Measurements from ENCODE around the gene RERE.

RERE gene

GRCh38 chr1:8364528-8365442 lies 452.7 kb downstream of the RERE start:
- 97% methylated on average over 23 to 27 of the region's 29 CpGs for WGBS, 2 experiments (ENCODE audit: insufficient coverage in 2 of 2)
- H3K36me3 ChIP-seq (ENCODE audit: control insufficient read depth, insufficient read depth, low read length), result peaks cover 83% of the 10 kb centered on the region

GRCh38 chr1:8363767-8364301 lies 453.6 kb downstream of the RERE start:
- Histone ChIP-seq H3K4me1 (ENCODE audit: control insufficient read depth, insufficient read depth, low read length, poor library complexity, severe bottlenecking) (peaks cover 16% of the 10 kb centered on the region), H3K36me3 (ENCODE audit: control insufficient read depth, insufficient read depth, low read length) (peaks cover 89% of the 10 kb centered on the region), H3K4me3 (ENCODE audit: extremely low read depth, insufficient read depth, low read length, poor library complexity, severe bottlenecking) (no peak overlapping the region), H3K27ac (ENCODE audit: low read depth, low read length, severe bottlenecking) (peak overlapping the region; percentile 23), H3K9me3 (ENCODE audit: control insufficient read depth, low read length) (no peaks in the 10 kb centered on the region)
- 95 to 98% methylated on average over 15 to 17 of the region's 18 CpGs for WGBS, 2 experiments (ENCODE audit: insufficient coverage in 2 of 2)

More at GRCh38 chr1:8364528-8365442, 452.7 kb downstream of the RERE start:
- Histone ChIP-seq H3K27ac (ENCODE audit: low read depth, low read length, severe bottlenecking) (no peak overlapping the region), H3K9me3 (ENCODE audit: control insufficient read depth, low read length) (no peaks in the 10 kb centered on the region), H3K4me1 (ENCODE audit: control insufficient read depth, insufficient read depth, low read length, poor library complexity, severe bottlenecking) (peaks cover 23% of the 10 kb centered on the region), H3K4me3 (ENCODE audit: extremely low read depth, insufficient read depth, low read length, poor library complexity, severe bottlenecking) (no peak overlapping the region)

- WGBS, 2 experiments (ENCODE audit: insufficient coverage in 2 of 2), result 93 to 96% methylated on average over 4 to 5 of the region's 8 CpGs
- H3K4me3 ChIP-seq (ENCODE audit: extremely low read depth, insufficient read depth, low read length, poor library complexity, severe bottlenecking), result no peak overlapping the region
- peak overlapping the region; percentile 16 for H3K27ac ChIP-seq (ENCODE audit: low read depth, low read length, severe bottlenecking)
- H3K36me3 ChIP-seq (ENCODE audit: control insufficient read depth, insufficient read depth, low read length), result peaks cover 89% of the 10 kb centered on the region
- H3K9me3 ChIP-seq (ENCODE audit: control insufficient read depth, low read length), result no peaks in the 10 kb centered on the region
- peaks cover 15% of the 10 kb centered on the region for H3K4me1 ChIP-seq (ENCODE audit: control insufficient read depth, insufficient read depth, low read length, poor library complexity, severe bottlenecking)
These were observed 454.2 kb downstream of the RERE start for GRCh38 chr1:8363186-8363766.

GRCh38 chr1:8362701-8363101 lies 454.7 kb downstream of the RERE start:
- 97 to 100% methylated on average over 12 of the region's 13 CpGs for WGBS, 2 experiments (ENCODE audit: insufficient coverage in 2 of 2)
- Histone ChIP-seq H3K27ac (ENCODE audit: low read depth, low read length, severe bottlenecking) (no peak overlapping the region), H3K4me1 (ENCODE audit: control insufficient read depth, insufficient read depth, low read length, poor library complexity, severe bottlenecking) (peaks cover 9% of the 10 kb centered on the region), H3K9me3 (ENCODE audit: control insufficient read depth, low read length) (no peaks in the 10 kb centered on the region), H3K36me3 (ENCODE audit: control insufficient read depth, insufficient read depth, low read length) (peaks cover 91% of the 10 kb centered on the region), H3K4me3 (ENCODE audit: extremely low read depth, insufficient read depth, low read length, poor library complexity, severe bottlenecking) (no peak overlapping the region)

GRCh38 chr1:8361198-8361849 lies 456.1 kb downstream of the RERE start:
- no peak overlapping the region for H3K27ac ChIP-seq (ENCODE audit: low read depth, low read length, severe bottlenecking)
- no peaks in the 10 kb centered on the region for H3K9me3 ChIP-seq (ENCODE audit: control insufficient read depth, low read length)
- H3K4me3 ChIP-seq (ENCODE audit: extremely low read depth, insufficient read depth, low read length, poor library complexity, severe bottlenecking), result no peak overlapping the region
- 95 to 97% methylated on average over 17 to 20 of the region's 21 CpGs for WGBS, 2 experiments (ENCODE audit: insufficient coverage in 2 of 2)
- H3K4me1 ChIP-seq (ENCODE audit: control insufficient read depth, insufficient read depth, low read length, poor library complexity, severe bottlenecking), result no peaks in the 10 kb centered on the region
- peaks cover 96% of the 10 kb centered on the region for H3K36me3 ChIP-seq (ENCODE audit: control insufficient read depth, insufficient read depth, low read length)

- Histone ChIP-seq H3K4me1 (ENCODE audit: control insufficient read depth, insufficient read depth, low read length, poor library complexity, severe bottlenecking) (no peaks in the 10 kb centered on the region), H3K27ac (ENCODE audit: low read depth, low read length, severe bottlenecking) (no peak overlapping the region), H3K4me3 (ENCODE audit: extremely low read depth, insufficient read depth, low read length, poor library complexity, severe bottlenecking) (no peak overlapping the region), H3K9me3 (ENCODE audit: control insufficient read depth, low read length) (no peaks in the 10 kb centered on the region), H3K36me3 (ENCODE audit: control insufficient read depth, insufficient read depth, low read length) (peaks cover 96% of the 10 kb centered on the region)
- 88 to 98% methylated on average over 3 to 22 of the region's 26 CpGs for WGBS, 2 experiments (ENCODE audit: insufficient coverage in 2 of 2)
These were observed 456.8 kb downstream of the RERE start for GRCh38 chr1:8360493-8361197.

DNA sequence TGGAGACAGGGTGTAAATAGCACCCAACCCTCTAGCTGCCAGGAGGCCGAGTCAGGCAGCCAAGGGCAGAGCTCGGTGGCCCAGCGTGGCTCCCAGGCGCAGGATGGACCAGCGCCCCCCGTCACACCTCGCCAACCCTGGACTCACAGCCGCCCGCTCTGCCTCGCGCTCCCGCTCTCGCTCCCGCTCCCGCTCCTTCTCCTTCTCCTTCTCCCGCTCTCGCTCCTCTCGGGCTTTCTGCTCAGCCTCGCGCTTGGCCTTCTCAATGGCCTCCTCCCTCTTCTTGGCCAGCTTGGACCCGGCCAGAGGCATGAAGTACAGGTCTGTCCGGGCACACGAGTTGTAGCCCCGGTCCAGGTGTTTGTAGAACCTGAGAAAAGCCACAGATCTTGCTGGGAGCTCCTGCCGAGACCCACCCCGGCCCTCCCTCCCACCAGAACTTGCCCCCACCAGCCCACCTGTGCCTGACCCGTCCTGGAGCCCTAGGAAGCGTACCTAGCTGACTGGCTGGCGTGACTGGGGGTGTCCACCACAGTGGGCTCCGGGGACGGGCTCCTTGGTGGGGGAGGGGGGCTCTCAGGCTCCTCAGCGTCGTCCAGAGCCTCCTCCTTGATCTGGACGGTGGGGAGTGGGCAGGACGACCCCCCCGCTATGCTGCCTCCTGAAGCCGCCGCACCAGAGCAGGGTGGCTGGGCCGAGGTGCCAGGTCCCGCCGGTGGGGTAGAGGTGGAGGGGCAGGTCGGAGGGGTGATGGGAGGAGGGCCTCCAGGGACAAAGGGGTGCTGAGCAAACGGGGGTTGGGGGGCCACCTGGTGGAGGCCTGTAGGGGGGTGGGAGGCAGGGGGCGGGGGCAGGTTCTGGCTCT lies 457.6 kb downstream of the RERE start:
- H3K36me3 ChIP-seq (ENCODE audit: control insufficient read depth, insufficient read depth, low read length), result peaks cover 96% of the 10 kb centered on the region
- H3K27ac ChIP-seq (ENCODE audit: low read depth, low read length, severe bottlenecking), result peak overlapping the region; percentile 10
- no peaks in the 10 kb centered on the region for H3K4me1 ChIP-seq (ENCODE audit: control insufficient read depth, insufficient read depth, low read length, poor library complexity, severe bottlenecking)
- H3K9me3 ChIP-seq (ENCODE audit: control insufficient read depth, low read length), result no peaks in the 10 kb centered on the region
- WGBS, 2 experiments (ENCODE audit: insufficient coverage in 2 of 2), result 98% methylated on average over 28 to 33 of the region's 44 CpGs
- no peak overlapping the region for H3K4me3 ChIP-seq (ENCODE audit: extremely low read depth, insufficient read depth, low read length, poor library complexity, severe bottlenecking)

DNA sequence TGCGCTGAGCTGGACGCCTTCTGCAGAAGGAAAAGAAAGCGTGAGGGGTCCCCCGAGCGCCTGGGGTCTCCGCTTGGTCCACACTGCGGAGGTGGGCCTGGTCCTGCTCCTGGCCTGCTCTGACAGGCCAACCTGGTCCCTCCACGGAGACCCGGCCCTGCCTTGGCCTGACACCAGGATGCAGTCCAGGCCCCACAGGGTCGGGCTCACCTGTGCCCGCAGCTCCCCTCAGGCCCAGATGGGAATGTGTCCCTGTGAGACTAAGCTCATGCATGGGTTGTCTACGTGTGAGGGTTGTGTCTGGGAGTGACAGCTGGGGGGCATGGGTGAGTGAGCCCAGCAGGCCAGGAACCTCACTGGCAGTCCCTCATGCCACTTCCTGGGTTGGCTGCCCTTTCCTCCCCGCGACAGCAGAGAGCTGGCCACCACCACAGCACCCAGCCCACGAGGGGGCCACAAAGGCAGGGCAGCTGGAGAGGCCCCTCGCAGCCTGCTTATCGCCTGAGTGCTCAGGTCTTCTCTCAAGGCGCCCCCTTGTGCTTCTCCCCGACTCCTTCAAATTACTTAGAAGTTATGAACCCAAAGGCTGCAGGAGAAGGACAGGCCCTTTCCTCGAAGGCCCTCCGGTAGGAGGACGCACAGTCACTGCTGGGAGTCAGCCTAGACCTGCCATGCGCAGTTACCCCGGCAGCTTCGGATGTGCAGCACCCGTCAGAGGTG lies 458.4 kb downstream of the RERE start:
- Histone ChIP-seq H3K9me3 (ENCODE audit: control insufficient read depth, low read length) (no peaks in the 10 kb centered on the region), H3K4me1 (ENCODE audit: control insufficient read depth, insufficient read depth, low read length, poor library complexity, severe bottlenecking) (no peaks in the 10 kb centered on the region), H3K4me3 (ENCODE audit: extremely low read depth, insufficient read depth, low read length, poor library complexity, severe bottlenecking) (no peak overlapping the region), H3K27ac (ENCODE audit: low read depth, low read length, severe bottlenecking) (peak overlapping the region; percentile 10), H3K36me3 (ENCODE audit: control insufficient read depth, insufficient read depth, low read length) (peaks cover 97% of the 10 kb centered on the region)
- 97% methylated on average over 19 to 23 of the region's 26 CpGs for WGBS, 2 experiments (ENCODE audit: insufficient coverage in 2 of 2)

GRCh38 chr1:8358241-8358896 lies 459.1 kb downstream of the RERE start:
- 97% methylated on average over 41 to 42 of the region's 46 CpGs for WGBS, 2 experiments (ENCODE audit: insufficient coverage in 2 of 2)
- Histone ChIP-seq H3K27ac (ENCODE audit: low read depth, low read length, severe bottlenecking) (no peak overlapping the region), H3K9me3 (ENCODE audit: control insufficient read depth, low read length) (no peaks in the 10 kb centered on the region), H3K36me3 (ENCODE audit: control insufficient read depth, insufficient read depth, low read length) (peaks cover 97% of the 10 kb centered on the region), H3K4me1 (ENCODE audit: control insufficient read depth, insufficient read depth, low read length, poor library complexity, severe bottlenecking) (no peaks in the 10 kb centered on the region), H3K4me3 (ENCODE audit: extremely low read depth, insufficient read depth, low read length, poor library complexity, severe bottlenecking) (no peak overlapping the region)
